Sigmoid colon (tissue), 7 donors: ENCODE data around the gene LRFN2. TPM values are rescaled to one million over a fixed set of nuclear protein-coding genes. Genes with fewer than 3 reads are reported as not detected.

ENCODE experiments used
- DNase-seq: peaks from one replicate; pipeline ENCODE4 v3.0.0-alpha.2; 2019
- H3K27ac ChIP-seq, 4 donors: fragments of 200-600 bp; sonication (generic); one replicate each; pipeline ENCODE4 v1.5.1; 2016 to 2019; ENCODE audit warnings: mild to moderate bottlenecking in 1 of 4
- H3K27me3 ChIP-seq, 3 donors: fragments of 200-600 bp; sonication (generic); one replicate each; pipeline ENCODE4 v1.5.1; 2019; ENCODE audit warnings: mild to moderate bottlenecking in 1 of 3
- H3K36me3 ChIP-seq, 4 donors: fragments of 200-600 bp; sonication (generic); one replicate each; pipeline ENCODE4 v1.5.1; 2016 to 2019
- H3K4me1 ChIP-seq, 4 donors: fragments of 200-600 bp; sonication (generic); one replicate each; pipeline ENCODE4 v1.5.1; 2017 to 2019
- H3K4me3 ChIP-seq, 4 donors: fragments of 200-600 bp; sonication (generic); one replicate each; pipeline ENCODE4 v1.5.1; 2017 to 2019; ENCODE audit warnings: mild to moderate bottlenecking in 2 of 4, moderate library complexity in 1 of 4
- H3K9me3 ChIP-seq, 4 donors: fragments of 200-600 bp in 3 of 4; sonication (generic) in 3 of 4; one replicate each; pipeline versions ENCODE4 v1.5.1 to v1.6.1; 2013 to 2019
- CTCF ChIP-seq, 4 experiments: fragments of 450-650 bp in 3 of 4; fragments of 200-600 bp in 1 of 4; IDR thresholded peaks; one replicate each; pipeline ENCODE4 v1.5.1; 2016 to 2019; ENCODE audit warnings: antibody characterized with exemption in 4 of 4, mild to moderate bottlenecking in 3 of 4, moderate library complexity in 2 of 4
- EP300 ChIP-seq, 4 donors: sonication (generic); formaldehyde crosslinking; IDR thresholded peaks; one replicate each; pipeline ENCODE4 v1.6.1; 2017; ENCODE audit warnings: antibody characterized with exemption in 4 of 4
- POLR2A ChIP-seq, 2 donors: fragments of 450-650 bp; IDR thresholded peaks; one replicate each; pipeline ENCODE4 v1.6.1; 2016; ENCODE audit warnings: antibody characterized with exemption in 2 of 2, mild to moderate bottlenecking in 2 of 2, moderate library complexity in 2 of 2
- POLR2AphosphoS5 ChIP-seq, 4 donors: sonication (generic); formaldehyde crosslinking; IDR thresholded peaks; one replicate each; pipeline ENCODE4 v1.6.1; 2017; ENCODE audit warnings: antibody characterized with exemption in 4 of 4
- WGBS, 2 donors: extraction: QIAGEN DNeasy Blood & Tissue Kit; methylation state at CpG; one replicate each; pipeline ENCODE4 v1.1.7; 2013; 5-methylcytosine and 5-hydroxymethylcytosine counted together
- intact Hi-C: fragments of 100-400 bp; cut with DNase I; formaldehyde crosslinking; loops from one replicate; pipeline ENCODE4 v1.15.1; 2023
- polyA plus RNA-seq, 3 donors: library from polyadenylated mRNA; stranded (reverse); fragments of 200-250 nt; gene quantifications; one replicate each; pipeline ENCODE4 v1.2.3, GENCODE V29; 2013
- total RNA-seq, 4 donors: library from RNA; depleted of rRNA; stranded (reverse); fragments of >200 nt; gene quantifications; one replicate each; pipeline ENCODE4 v1.1.0, GENCODE V29; 2016
- donor health status: healthy with polysubstance abuse.
- donor health status: Bipolar disorder and iron deficiency.
- donor health status: healthy.

The LRFN2 gene
- total and polyA plus RNA-seq, 7 donors, result 0.10 to 0.60 (median 0.49) TPM; not detected in 4

GRCh38 chr6:40620574-40621240 is 33.5 kb upstream of the LRFN2 start:
- H3K27me3 ChIP-seq, result peaks cover 0 to 8% (median 0%) of the 10 kb centered on the region in 3 donors
- H3K4me3 ChIP-seq, result no peak overlapping the region
- no peaks in the 10 kb centered on the region for H3K9me3 ChIP-seq
- no peaks in the 10 kb centered on the region for H3K4me1 ChIP-seq
- H3K27ac ChIP-seq, result no peak overlapping the region
- H3K36me3 ChIP-seq, result no peaks in the 10 kb centered on the region
- 69 to 74% methylated on average over 9 of the region's 9 CpGs for WGBS, 2 donors
- intact Hi-C loops, result no loop called here
- no peak for TF ChIP-seq EP300 (IDR thresholded peaks at IDR 0.05)
- TF ChIP-seq CTCF (IDR thresholded peaks at IDR 0.05), result no peak
- no peak for TF ChIP-seq POLR2AphosphoS5 (IDR thresholded peaks at IDR 0.05)
- no peak for TF ChIP-seq POLR2A (IDR thresholded peaks at IDR 0.05)
- no peak for DNase-seq

DNA sequence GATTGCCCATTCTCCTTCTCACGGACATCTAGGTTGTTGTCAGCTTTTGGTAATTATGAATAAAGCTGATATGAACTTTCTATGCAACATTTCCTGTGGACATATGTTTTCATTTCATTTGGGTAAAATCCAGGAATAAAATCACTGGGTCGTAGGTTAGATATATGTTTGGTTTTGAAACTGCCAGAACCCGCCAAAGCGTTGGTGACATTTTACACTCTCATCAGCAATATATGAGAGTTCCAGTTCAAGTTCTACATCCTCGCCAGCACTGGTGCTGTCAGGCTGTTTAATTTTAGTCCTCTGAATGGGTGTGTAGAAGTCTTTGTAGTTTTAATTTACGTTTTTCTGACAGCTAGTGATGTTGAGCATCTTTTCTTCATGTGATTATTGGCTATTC is 27.5 kb upstream of the LRFN2 start:
- Histone ChIP-seq H3K36me3 (no peaks in the 10 kb centered on the region), H3K27ac (no peak overlapping the region), H3K9me3 (no peaks in the 10 kb centered on the region), H3K4me3 (no peak overlapping the region), H3K27me3 (peaks cover 0 to 21% (median 0%) of the 10 kb centered on the region in 3 donors), H3K4me1 (no peaks in the 10 kb centered on the region)
- WGBS, 2 donors, result 40 to 60% methylated on average over 6 of the region's 6 CpGs
- intact Hi-C loops, result no loop called here
- DNase-seq, result no peak
- TF ChIP-seq CTCF (IDR thresholded peaks at IDR 0.05), result no peak

- Histone ChIP-seq H3K4me3 (no peak overlapping the region), H3K27ac (no peak overlapping the region), H3K27me3 (peaks cover 0 to 13% (median 0%) of the 10 kb centered on the region in 3 donors), H3K4me1 (no peaks in the 10 kb centered on the region), H3K36me3 (no peaks in the 10 kb centered on the region), H3K9me3 (no peaks in the 10 kb centered on the region)
- intact Hi-C loops, result no loop called here
- 75 to 84% methylated on average over 8 of the region's 8 CpGs for WGBS, 2 donors
- DNase-seq, result no peak
- TF ChIP-seq CTCF (IDR thresholded peaks at IDR 0.05), result no peak
- TF ChIP-seq EP300 (IDR thresholded peaks at IDR 0.05), result no peak
- no peak for TF ChIP-seq POLR2A (IDR thresholded peaks at IDR 0.05)
- TF ChIP-seq POLR2AphosphoS5 (IDR thresholded peaks at IDR 0.05), result no peak
Observed at GRCh38 chr6:40611912-40612311, 24.7 kb upstream of the LRFN2 start.

DNA sequence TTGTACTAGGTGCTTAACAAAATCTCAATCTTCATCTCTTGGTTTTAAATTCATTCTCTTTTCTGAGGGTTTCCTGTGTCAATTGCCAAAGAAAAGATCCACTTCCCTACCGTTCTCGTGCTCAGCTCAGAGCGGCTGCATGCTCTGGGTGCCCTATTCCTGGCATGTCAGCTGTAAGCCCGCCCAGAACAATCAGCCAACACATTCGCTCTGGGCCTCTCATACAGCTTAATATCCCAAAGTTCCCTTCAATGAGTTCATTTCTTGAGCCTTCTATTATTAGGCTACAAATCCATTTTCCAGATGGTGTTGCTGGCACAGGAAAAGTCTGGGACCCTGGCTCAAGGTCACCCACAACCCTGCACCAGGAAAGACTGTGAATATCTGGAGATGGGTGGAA is 24.3 kb upstream of the LRFN2 start:
- peaks cover 0 to 13% (median 0%) of the 10 kb centered on the region in 3 donors for H3K27me3 ChIP-seq
- DNase-seq, result no peak
- TF ChIP-seq CTCF (IDR thresholded peaks at IDR 0.05), result no peak
- no peak for TF ChIP-seq POLR2AphosphoS5 (IDR thresholded peaks at IDR 0.05)
- TF ChIP-seq POLR2A (IDR thresholded peaks at IDR 0.05), result no peak
- TF ChIP-seq EP300 (IDR thresholded peaks at IDR 0.05), result no peak
- H3K36me3 ChIP-seq, result no peaks in the 10 kb centered on the region
- H3K4me1 ChIP-seq, result no peaks in the 10 kb centered on the region
- no peaks in the 10 kb centered on the region for H3K9me3 ChIP-seq
- H3K27ac ChIP-seq, result no peak overlapping the region
- intact Hi-C loops, result no loop called here
- no peak overlapping the region for H3K4me3 ChIP-seq
- 80 to 83% methylated on average over 5 of the region's 5 CpGs for WGBS, 2 donors

DNA sequence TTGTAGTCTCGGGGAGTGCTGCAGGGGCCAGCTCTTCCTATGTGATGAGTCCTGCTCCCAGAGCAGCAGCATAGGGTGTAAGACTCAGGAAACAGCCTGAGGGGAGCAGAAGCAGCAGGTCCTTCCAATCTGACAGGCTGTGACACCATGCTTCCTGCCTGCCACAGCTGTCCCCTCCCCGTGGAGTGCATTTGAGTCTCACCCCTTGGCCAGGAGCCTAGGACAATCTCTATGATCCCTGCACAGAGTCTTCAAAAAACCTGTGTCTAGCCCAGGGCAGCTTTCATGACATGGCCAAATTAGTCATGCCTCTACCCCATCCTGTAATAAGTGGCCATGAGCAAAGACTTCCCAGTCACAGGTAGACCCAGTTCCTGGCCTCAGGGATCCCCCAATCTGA is 23.1 kb upstream of the LRFN2 start:
- Histone ChIP-seq H3K9me3 (no peaks in the 10 kb centered on the region), H3K4me3 (no peak overlapping the region), H3K36me3 (no peaks in the 10 kb centered on the region), H3K4me1 (no peaks in the 10 kb centered on the region), H3K27ac (no peak overlapping the region), H3K27me3 (peaks cover 0 to 13% (median 0%) of the 10 kb centered on the region in 3 donors)
- intact Hi-C loops, result no loop called here
- 24 to 29% methylated on average over 2 of the region's 2 CpGs for WGBS, 2 donors
- TF ChIP-seq EP300 (IDR thresholded peaks at IDR 0.05), result no peak
- TF ChIP-seq POLR2A (IDR thresholded peaks at IDR 0.05), result no peak
- TF ChIP-seq CTCF (IDR thresholded peaks at IDR 0.05), result no peak
- TF ChIP-seq POLR2AphosphoS5 (IDR thresholded peaks at IDR 0.05), result no peak
- no peak for DNase-seq
